HG03280 (cell line): Measurements from ENCODE around the gene ERBB4.

Source experiments
- ATAC-seq: cut with Tn5 transposase; IDR thresholded peaks from one replicate; pipeline ENCODE4 v1.9.1; 2021; ENCODE audit warnings: mild to moderate bottlenecking, moderate library complexity; ENCODE audit not compliant: unreplicated experiment

ERBB4 gene

GRCh38 chr2:212367431-212367830, 171.2 kb downstream of the ERBB4 start:
- no peak for ATAC-seq

GRCh38 chr2:212364112-212364985, 174.3 kb downstream of the ERBB4 start:
- no peak for ATAC-seq

- ATAC-seq: no peak
Measured at GRCh38 chr2:212361174-212361756, 177.3 kb downstream of the ERBB4 start.

GRCh38 chr2:212360068-212360460, 178.5 kb downstream of the ERBB4 start:
- no peak for ATAC-seq

- no peak for ATAC-seq
Measured at GRCh38 chr2:212359425-212360067, 179.1 kb downstream of the ERBB4 start.

- ATAC-seq: no peak
Measured at GRCh38 chr2:212357606-212358005, 181.0 kb downstream of the ERBB4 start.

GRCh38 chr2:212354382-212354781, 184.2 kb downstream of the ERBB4 start:
- ATAC-seq: no peak

- no peak for ATAC-seq
Measured at GRCh38 chr2:212348501-212348900, 190.1 kb downstream of the ERBB4 start.

- no peak for ATAC-seq
Measured at GRCh38 chr2:212346865-212347264, 191.7 kb downstream of the ERBB4 start.

- no peak for ATAC-seq
Measured at GRCh38 chr2:212345966-212346365, 192.6 kb downstream of the ERBB4 start.

GRCh38 chr2:212344131-212344530, 194.5 kb downstream of the ERBB4 start:
- ATAC-seq: no peak

GRCh38 chr2:212343167-212343566, 195.4 kb downstream of the ERBB4 start:
- ATAC-seq: no peak

- ATAC-seq: no peak
Measured at GRCh38 chr2:212337486-212338343, 200.9 kb downstream of the ERBB4 start.

GRCh38 chr2:212337036-212337435, 201.6 kb downstream of the ERBB4 start:
- ATAC-seq: no peak

GRCh38 chr2:212330263-212330662, 208.3 kb downstream of the ERBB4 start:
- ATAC-seq: no peak

GRCh38 chr2:212328712-212329496, 209.7 kb downstream of the ERBB4 start:
- ATAC-seq: no peak

GRCh38 chr2:212328136-212328535, 210.5 kb downstream of the ERBB4 start:
- ATAC-seq: no peak

- ATAC-seq: no peak
Measured at GRCh38 chr2:212327171-212327809, 211.3 kb downstream of the ERBB4 start.

GRCh38 chr2:212318636-212319035, 220.0 kb downstream of the ERBB4 start:
- no peak for ATAC-seq

GRCh38 chr2:212314680-212315079, 223.9 kb downstream of the ERBB4 start:
- ATAC-seq: no peak
